WERI-Rb-1 (cell line): Measurements from ENCODE around the gene RXFP3.
"Not testable (repeated sequence)": the region's sequence is repeated elsewhere in the genome, so short reads cannot be mapped to it uniquely, and the experiment has no call there.

Experiments used
- DNase-seq: peaks from one replicate; pipeline ENCODE4 v3.0.0-alpha.2; 2020
- H3K27ac ChIP-seq: fragments of 250-450 bp; sonication (Bioruptor Pico); 2 replicates; pipeline ENCODE4 v1.5.1; 2020; ENCODE audit warnings: mild to moderate bottlenecking, moderate library complexity
- H3K27me3 ChIP-seq: fragments of 250-450 bp; sonication (Bioruptor Pico); 2 replicates; pipeline ENCODE4 v1.5.1; 2021; ENCODE audit warnings: mild to moderate bottlenecking, low read depth, moderate library complexity; ENCODE audit not compliant: insufficient read depth, severe bottlenecking
- H3K36me3 ChIP-seq: fragments of 250-450 bp; sonication (Bioruptor Pico); 2 replicates; pipeline ENCODE4 v1.5.1; 2020; ENCODE audit warnings: mild to moderate bottlenecking, moderate library complexity
- H3K4me3 ChIP-seq: 2 replicates; pipeline ENCODE4 v1.5.1; 2011; ENCODE audit warnings: low read depth, mild to moderate bottlenecking, control low read depth, low read length
- H3K9me3 ChIP-seq: fragments of 250-450 bp; sonication (Bioruptor Pico); 2 replicates; pipeline ENCODE4 v1.5.1; 2021; ENCODE audit warnings: mild to moderate bottlenecking, moderate library complexity; ENCODE audit not compliant: severe bottlenecking
- TF ChIP-seq, protein P1 (sequence below): IDR thresholded peaks from 2 replicates; pipeline ENCODE4 v1.5.1; 2011; ENCODE audit warnings: low read depth, mild to moderate bottlenecking, control low read depth, inconsistent platforms, low read length

Gene RXFP3

DNA sequence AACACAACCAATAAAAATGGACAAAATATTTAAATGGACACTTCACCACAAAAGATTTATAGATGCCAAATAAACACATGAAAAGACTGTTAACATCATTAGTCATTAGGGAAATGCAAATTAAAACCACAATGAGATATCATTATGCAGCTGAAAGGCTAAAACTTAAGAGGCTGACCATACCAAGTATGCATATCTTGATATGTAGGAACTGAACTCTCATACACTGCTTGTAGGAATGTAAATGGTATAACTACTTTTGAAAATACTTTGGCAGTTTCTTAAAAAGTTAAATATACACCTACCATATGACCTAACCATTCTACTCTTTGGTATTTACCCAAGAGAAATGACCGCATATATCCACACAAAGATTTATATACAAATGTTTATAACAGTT, 30.8 kb upstream of the RXFP3 start:
- Histone ChIP-seq H3K36me3 (no peaks in the 10 kb centered on the region), H3K4me3 (no peak overlapping the region), H3K27ac (no peak overlapping the region), H3K9me3 (peaks cover 18% of the 10 kb centered on the region), H3K27me3 (peaks cover 31% of the 10 kb centered on the region)
- DNase-seq: no peak
- TF ChIP-seq, protein P1, sequence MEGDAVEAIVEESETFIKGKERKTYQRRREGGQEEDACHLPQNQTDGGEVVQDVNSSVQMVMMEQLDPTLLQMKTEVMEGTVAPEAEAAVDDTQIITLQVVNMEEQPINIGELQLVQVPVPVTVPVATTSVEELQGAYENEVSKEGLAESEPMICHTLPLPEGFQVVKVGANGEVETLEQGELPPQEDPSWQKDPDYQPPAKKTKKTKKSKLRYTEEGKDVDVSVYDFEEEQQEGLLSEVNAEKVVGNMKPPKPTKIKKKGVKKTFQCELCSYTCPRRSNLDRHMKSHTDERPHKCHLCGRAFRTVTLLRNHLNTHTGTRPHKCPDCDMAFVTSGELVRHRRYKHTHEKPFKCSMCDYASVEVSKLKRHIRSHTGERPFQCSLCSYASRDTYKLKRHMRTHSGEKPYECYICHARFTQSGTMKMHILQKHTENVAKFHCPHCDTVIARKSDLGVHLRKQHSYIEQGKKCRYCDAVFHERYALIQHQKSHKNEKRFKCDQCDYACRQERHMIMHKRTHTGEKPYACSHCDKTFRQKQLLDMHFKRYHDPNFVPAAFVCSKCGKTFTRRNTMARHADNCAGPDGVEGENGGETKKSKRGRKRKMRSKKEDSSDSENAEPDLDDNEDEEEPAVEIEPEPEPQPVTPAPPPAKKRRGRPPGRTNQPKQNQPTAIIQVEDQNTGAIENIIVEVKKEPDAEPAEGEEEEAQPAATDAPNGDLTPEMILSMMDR: no peak

DNA sequence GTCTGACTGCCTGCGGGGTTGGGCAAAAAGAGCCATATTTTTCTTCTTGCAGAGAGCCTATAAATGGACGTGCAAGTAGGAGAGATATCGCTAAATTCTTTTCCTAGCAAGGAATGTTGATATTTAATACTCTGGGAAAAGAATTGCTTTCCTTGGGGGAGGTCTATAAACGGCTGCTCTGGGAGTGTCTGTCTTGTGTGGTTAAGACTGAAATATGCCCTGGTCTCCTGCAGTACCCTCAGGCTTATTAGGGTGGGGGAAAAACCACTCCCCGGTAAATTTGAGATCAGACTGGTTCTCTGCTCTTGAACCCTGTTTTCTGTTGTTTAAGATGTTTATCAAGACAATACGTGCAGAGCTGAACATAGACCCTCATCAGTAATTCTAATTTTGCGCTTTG, 29.9 kb upstream of the RXFP3 start:
- not testable (repeated sequence) for H3K36me3 ChIP-seq, DNase-seq, H3K27ac ChIP-seq, H3K4me3 ChIP-seq
- Histone ChIP-seq H3K27me3 (peaks cover 32% of the 10 kb centered on the region), H3K9me3 (peaks cover 18% of the 10 kb centered on the region)

DNA sequence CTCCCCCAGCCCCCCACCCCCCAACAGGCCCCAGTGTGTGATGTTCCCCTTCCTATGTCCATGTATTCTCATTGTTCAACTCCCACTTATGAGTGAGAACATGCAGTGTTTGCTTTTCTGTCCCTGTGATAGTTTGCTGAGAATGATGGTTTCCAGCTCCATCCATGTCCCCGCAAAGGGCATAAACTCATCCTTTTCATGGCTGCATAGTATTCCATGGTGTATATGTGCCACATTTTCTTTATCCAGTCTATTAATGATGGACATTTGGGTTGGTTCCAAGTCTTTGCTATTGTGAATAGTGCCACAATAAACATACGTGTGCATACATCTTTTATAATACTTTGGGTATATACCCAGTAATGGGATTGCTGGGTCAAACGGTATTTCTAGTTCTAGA, 21.3 kb upstream of the RXFP3 start:
- not testable (repeated sequence) for H3K4me3 ChIP-seq, H3K27ac ChIP-seq, DNase-seq, H3K36me3 ChIP-seq
- Histone ChIP-seq H3K9me3 (peaks cover 14% of the 10 kb centered on the region), H3K27me3 (peaks cover 50% of the 10 kb centered on the region)

DNA sequence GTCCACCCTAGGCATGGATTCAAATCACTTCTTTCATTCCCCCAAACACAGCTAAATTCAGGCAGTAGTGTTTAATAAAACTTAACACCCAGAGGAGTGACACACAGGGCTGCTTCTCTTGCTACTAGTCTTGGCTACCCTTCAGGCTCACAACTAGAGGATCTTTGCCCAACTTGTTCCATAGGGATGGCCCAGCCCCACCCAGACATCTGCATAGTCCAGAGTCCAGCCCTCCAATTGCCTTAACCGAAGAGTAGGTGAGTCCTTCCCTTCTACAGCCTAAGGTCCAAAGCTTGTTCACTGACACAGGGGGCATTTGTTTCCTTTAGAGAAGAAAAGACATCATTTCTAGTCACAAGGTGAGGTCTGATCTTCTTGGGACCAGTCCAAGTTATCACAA, 15.2 kb upstream of the RXFP3 start:
- DNase-seq: no peak
- H3K4me3 ChIP-seq: no peak overlapping the region
- TF ChIP-seq, protein P1: no peak
- peaks cover 11% of the 10 kb centered on the region for H3K9me3 ChIP-seq
- no peaks in the 10 kb centered on the region for H3K36me3 ChIP-seq
- no peak overlapping the region for H3K27ac ChIP-seq
- H3K27me3 ChIP-seq: peaks cover 59% of the 10 kb centered on the region

DNA sequence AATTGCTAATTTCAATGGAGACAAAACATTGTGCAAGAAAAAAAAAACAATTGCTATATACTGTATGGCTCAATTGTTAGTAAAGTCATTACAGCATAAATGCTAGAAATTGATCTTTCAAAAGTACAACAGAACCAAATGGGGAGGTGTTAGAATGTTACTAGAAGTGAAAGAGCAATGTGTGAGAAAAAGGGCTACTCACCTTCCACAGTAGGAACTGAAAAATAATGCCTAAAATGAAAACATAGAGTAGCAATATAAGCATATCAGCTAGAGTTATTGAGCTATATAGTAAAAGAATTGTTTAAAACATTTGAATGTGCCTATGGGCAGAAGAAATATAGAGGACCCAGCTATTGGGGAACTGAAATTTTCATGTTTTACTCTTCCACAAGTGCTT, 10.9 kb upstream of the RXFP3 start:
- Histone ChIP-seq H3K27ac (no peak overlapping the region), H3K9me3 (no peaks in the 10 kb centered on the region), H3K27me3 (peaks cover 73% of the 10 kb centered on the region), H3K36me3 (no peaks in the 10 kb centered on the region), H3K4me3 (no peak overlapping the region)
- TF ChIP-seq, protein P1: no peak
- no peak for DNase-seq

- peaks cover 83% of the 10 kb centered on the region for H3K27me3 ChIP-seq
- H3K4me3 ChIP-seq: no peak overlapping the region
- H3K27ac ChIP-seq: no peak overlapping the region
- DNase-seq: no peak
- TF ChIP-seq, protein P1: no peak
- no peaks in the 10 kb centered on the region for H3K36me3 ChIP-seq
- no peaks in the 10 kb centered on the region for H3K9me3 ChIP-seq
Measured at GRCh38 chr5:33927685-33928084, 8.5 kb upstream of the RXFP3 start.

GRCh38 chr5:33928283-33928682, 7.9 kb upstream of the RXFP3 start:
- no peak for DNase-seq
- Histone ChIP-seq H3K27me3 (peaks cover 84% of the 10 kb centered on the region), H3K27ac (no peak overlapping the region), H3K36me3 (no peaks in the 10 kb centered on the region), H3K9me3 (no peaks in the 10 kb centered on the region), H3K4me3 (no peak overlapping the region)
- TF ChIP-seq, protein P1: no peak
